OCI-LY7 (cell line): ENCODE results near the gene HUS1. TPM values are rescaled to one million over a fixed set of nuclear protein-coding genes. Genes with fewer than 3 reads are reported as not detected.

Experiments used
- BruUV-seq: library from RNA; stranded (reverse); fragments of 400-500 nt; replicated peaks from 2 replicates; lab custom pipeline; 2021; lab: Mats Ljungman, UMichigan
- CTCF ChIA-PET: fragments of 300-600 bp; sonication (Branson Sonifier 250); formaldehyde crosslinking; loops from one replicate; lab custom pipeline; 2022; ENCODE audit warnings: antibody characterized with exemption; ENCODE audit not compliant: unreplicated experiment; lab: Charles Lee
- POLR2A ChIA-PET: fragments of 300-600 bp; sonication (Branson Sonifier 250); formaldehyde crosslinking; loops from one replicate; lab custom pipeline; 2022; ENCODE audit warnings: antibody characterized with exemption; lab: Charles Lee
- DNase-seq: peaks from one replicate; pipeline ENCODE4 v3.0.0-alpha.2; 2015; ENCODE audit warnings: low spot score
- H2AFZ ChIP-seq: fragments of 200-600 bp; sonication (generic), shearing (Covaris generic); 2 replicates; pipeline ENCODE4 v1.6.1; 2014; ENCODE audit warnings: mild to moderate bottlenecking, antibody characterized with exemption, low read length, moderate library complexity
- H3K27ac ChIP-seq: fragments of 200-600 bp; sonication (generic); 2 replicates; pipeline ENCODE4 v1.5.1; 2014; ENCODE audit warnings: mixed run types, low read depth, mild to moderate bottlenecking, moderate library complexity, low read length, inconsistent platforms; ENCODE audit not compliant: poor library complexity, severe bottlenecking
- H3K36me3 ChIP-seq: fragments of 200-600 bp; sonication (generic); 2 replicates; pipeline ENCODE4 v1.6.1; 2014; ENCODE audit warnings: mild to moderate bottlenecking, antibody characterized with exemption, low read length, moderate library complexity, mixed read lengths; ENCODE audit not compliant: insufficient read depth
- H3K4me1 ChIP-seq: fragments of 200-600 bp; sonication (generic); 2 replicates; pipeline ENCODE4 v1.5.1; 2014; ENCODE audit warnings: mild to moderate bottlenecking, low read length; ENCODE audit not compliant: insufficient read depth, poor library complexity, severe bottlenecking
- H3K4me2 ChIP-seq: fragments of 200-600 bp; sonication (generic); 2 replicates; pipeline ENCODE4 v1.6.1; 2014; ENCODE audit warnings: mild to moderate bottlenecking, low read length
- H3K4me3 ChIP-seq: fragments of 200-600 bp; sonication (generic); 2 replicates; pipeline ENCODE4 v1.5.1; 2014; ENCODE audit warnings: mild to moderate bottlenecking, low read depth, low read length; ENCODE audit not compliant: poor library complexity, severe bottlenecking
- H3K79me2 ChIP-seq: fragments of 200-600 bp; sonication (generic); 2 replicates; pipeline ENCODE4 v1.6.1; 2016; ENCODE audit warnings: low read depth, mild to moderate bottlenecking, low read length, moderate library complexity, mixed read lengths; ENCODE audit not compliant: insufficient read depth
- H3K9me2 ChIP-seq: fragments of 200-600 bp; sonication (generic); 2 replicates; pipeline ENCODE4 v1.6.1; 2016; ENCODE audit warnings: mild to moderate bottlenecking, low read length, mixed read lengths; ENCODE audit not compliant: insufficient read depth
- H3K9me3 ChIP-seq: fragments of 200-600 bp; sonication (generic); 2 replicates; pipeline ENCODE4 v1.6.1; 2014; ENCODE audit warnings: mild to moderate bottlenecking, mixed run types, low read length, mixed read lengths
- H4K20me1 ChIP-seq: fragments of 200-600 bp; sonication (generic); 2 replicates; pipeline ENCODE4 v1.6.1; 2014; ENCODE audit warnings: mild to moderate bottlenecking, antibody characterized with exemption, low read length, moderate library complexity, mixed read lengths; ENCODE audit not compliant: insufficient read depth
- CTCF ChIP-seq: fragments of 200-600 bp; sonication (generic); conservative IDR thresholded peaks from 2 replicates; pipeline ENCODE4 v1.5.1; 2014; ENCODE audit warnings: mild to moderate bottlenecking, antibody characterized with exemption, low read length, moderate library complexity, mixed read lengths
- EZH2phosphoT487 ChIP-seq: fragments of 200-600 bp; sonication (generic); IDR thresholded peaks from 2 replicates; pipeline ENCODE4 v1.6.1; 2018; ENCODE audit warnings: low read depth, borderline replicate concordance, mild to moderate bottlenecking, mixed run types, antibody characterized with exemption, low read length, moderate library complexity, mixed read lengths
- intact Hi-C: fragments of 100-400 bp; cut with micrococcal nuclease; formaldehyde crosslinking; loops from one replicate; pipeline ENCODE4 v1.10.0; 2022; ENCODE audit not compliant: unreplicated experiment
- total RNA-seq, 2 experiments: library from RNA; depleted of rRNA in 1 of 2; stranded (reverse); fragments of >200 nt in 1 of 2; shearing (Covaris generic) in 1 of 2; gene quantifications; 2 replicates each; pipeline ENCODE4 v1.2.3, GENCODE V29; 2014 to 2022

Gene HUS1
- total RNA-seq, 2 experiments from 2014 or later = 28.2 to 44.5 TPM

GRCh38 chr7:47962262-47962661 lies 17.2 kb downstream of the HUS1 start:
- POLR2A ChIA-PET = interaction anchor here (0.8 to 0.9 kb wide), 2 partner anchors 18 to 30 kb away, joined by 3 read pairs; no protein-coding TSS in a partner anchor
- Histone ChIP-seq H3K4me1 (no peaks in the 10 kb centered on the region), H3K36me3 (peaks cover 80% of the 10 kb centered on the region)

DNA sequence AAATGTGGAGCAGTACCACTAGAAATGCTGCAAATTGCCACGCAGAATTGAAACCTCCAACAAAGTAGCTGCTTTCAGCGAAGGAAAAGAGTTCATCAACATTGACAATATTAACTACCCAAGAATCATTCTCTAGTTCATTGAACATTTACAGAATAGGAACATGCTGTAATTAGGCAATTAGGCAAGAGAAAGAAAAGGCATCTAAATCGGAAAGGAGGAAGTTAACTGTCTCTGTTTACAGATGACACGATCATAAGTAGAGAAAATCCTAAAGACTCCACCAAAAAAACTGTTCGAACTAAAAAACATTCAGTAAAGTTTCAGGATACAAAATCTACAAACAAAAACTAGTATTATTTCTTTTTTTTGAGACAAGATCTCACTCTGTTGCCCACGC lies 22.3 kb downstream of the HUS1 start:
- H3K4me3 ChIP-seq = no peak overlapping the region
- H3K4me2 ChIP-seq = no peak overlapping the region
- no TSS peak for BruUV-seq
- ChIA-PET POLR2A (no interaction called here), CTCF (no interaction called here)
- H3K9me3 ChIP-seq = no peaks in the 10 kb centered on the region
- no peak for DNase-seq
- H3K36me3 ChIP-seq = peaks cover 63% of the 10 kb centered on the region
- no peaks in the 10 kb centered on the region for H4K20me1 ChIP-seq
- H3K9me2 ChIP-seq = no peaks in the 10 kb centered on the region
- H3K27ac ChIP-seq = no peak overlapping the region
- H2AFZ ChIP-seq = no peak overlapping the region
- no peaks in the 10 kb centered on the region for H3K79me2 ChIP-seq
- no peaks in the 10 kb centered on the region for H3K4me1 ChIP-seq
- intact Hi-C loops = no loop called here
- no peak for TF ChIP-seq CTCF
- no peak for TF ChIP-seq EZH2phosphoT487

More at GRCh38 chr7:47962262-47962661, 17.2 kb downstream of the HUS1 start:
- intact Hi-C loops = no loop called here
- no TSS peak for BruUV-seq
- DNase-seq = no peak
- H3K9me3 ChIP-seq = no peaks in the 10 kb centered on the region
- H3K4me3 ChIP-seq = no peak overlapping the region
- no peaks in the 10 kb centered on the region for H3K9me2 ChIP-seq
- no peak overlapping the region for H3K27ac ChIP-seq
- CTCF ChIA-PET = interaction anchor here (0.6 kb wide), 1 partner anchor 29 kb away, joined by 3 read pairs; no protein-coding TSS in a partner anchor
- no peak for TF ChIP-seq EZH2phosphoT487
- TF ChIP-seq CTCF = no peak
- no peaks in the 10 kb centered on the region for H3K79me2 ChIP-seq
- H4K20me1 ChIP-seq = no peaks in the 10 kb centered on the region
- H3K4me2 ChIP-seq = no peak overlapping the region
- no peak overlapping the region for H2AFZ ChIP-seq

DNA sequence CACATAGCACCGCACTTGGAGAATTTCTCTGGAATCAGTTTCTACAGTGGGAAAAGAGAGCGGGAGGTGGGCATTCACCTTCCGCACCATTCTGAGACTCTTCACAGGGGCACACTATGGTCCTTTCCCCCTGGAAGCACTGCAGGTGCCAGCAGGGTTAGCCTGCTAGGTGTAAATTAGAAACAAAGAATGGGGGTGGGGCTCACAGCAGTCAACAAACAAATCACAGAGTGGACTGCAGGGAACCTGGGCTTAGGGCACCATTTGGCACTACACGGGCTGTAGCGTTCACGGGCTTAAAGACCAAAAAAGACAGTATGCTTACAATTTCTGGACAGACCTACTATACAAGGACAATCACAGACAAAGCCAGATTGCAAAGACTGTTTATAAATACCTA lies 23.2 kb downstream of the HUS1 start:
- no peak for DNase-seq
- POLR2A ChIA-PET = interaction anchor here (1.2 kb wide), 1 partner anchor 8 kb away, joined by 4 read pairs; no protein-coding TSS in a partner anchor
- intact Hi-C loops = no loop called here
- Histone ChIP-seq H3K4me1 (no peaks in the 10 kb centered on the region), H3K9me2 (no peaks in the 10 kb centered on the region), H4K20me1 (no peaks in the 10 kb centered on the region), H3K9me3 (no peaks in the 10 kb centered on the region), H2AFZ (no peak overlapping the region), H3K79me2 (no peaks in the 10 kb centered on the region), H3K27ac (no peak overlapping the region), H3K36me3 (peaks cover 54% of the 10 kb centered on the region), H3K4me3 (no peak overlapping the region), H3K4me2 (no peak overlapping the region)
- no peak for TF ChIP-seq EZH2phosphoT487
- no peak for TF ChIP-seq CTCF
- CTCF ChIA-PET = interaction anchor here (0.8 kb wide), 1 partner anchor 11 kb away, joined by 3 read pairs; no protein-coding TSS in a partner anchor
- no TSS peak for BruUV-seq
